T47D (cell line): ENCODE data around the gene BICD1.
A peak's percentile ranks its signal among the peaks of the same experiment; 100 is the strongest.

Source experiments
- DNase-seq, 2 experiments: peaks; one replicate each; pipeline versions ENCODE4 v3.0.0 to v3.0.0-alpha.2; 2011 to 2012; ENCODE audit warnings: low read depth in 1 of 2, low spot score in 1 of 2
- JUND ChIP-seq: IDR thresholded peaks from 2 replicates; pipeline ENCODE4 v1.6.1; 2012; ENCODE audit warnings: low read depth
- in situ Hi-C: cut with HindIII; loops from 2 replicates; pipeline ENCODE4 v1.10.0; 2016; ENCODE audit warnings: low sequenced_read_pairs, low pct_unique_long_range_greater_than_20kb

The BICD1 gene

GRCh38 chr12:32254260-32254956, 147.8 kb downstream of the BICD1 start:
- no peak for DNase-seq
- in situ Hi-C loops, result no loop called here
- no peak for TF ChIP-seq JUND

- no peak for DNase-seq
- TF ChIP-seq JUND, result no peak
- in situ Hi-C loops, result no loop called here
Measured at GRCh38 chr12:32255588-32255987, 148.9 kb downstream of the BICD1 start.

- in situ Hi-C loops, result no loop called here
- no peak for TF ChIP-seq JUND
- no peak for DNase-seq
Measured at GRCh38 chr12:32257695-32258496, 151.2 kb downstream of the BICD1 start.

GRCh38 chr12:32260696-32261095, 154.0 kb downstream of the BICD1 start:
- TF ChIP-seq JUND, result no peak
- in situ Hi-C loops, result no loop called here
- no peak for DNase-seq

- in situ Hi-C loops, result no loop called here
- TF ChIP-seq JUND, result no peak
Measured at GRCh38 chr12:32261638-32262037, 155.0 kb downstream of the BICD1 start.

GRCh38 chr12:32264961-32265360, 158.3 kb downstream of the BICD1 start:
- DNase-seq, result no peak
- no peak for TF ChIP-seq JUND
- in situ Hi-C loops, result no loop called here

More at GRCh38 chr12:32261638-32262037, 155.0 kb downstream of the BICD1 start:
- DNase-seq, result no peak

GRCh38 chr12:32265456-32265855, 158.8 kb downstream of the BICD1 start:
- no peak for TF ChIP-seq JUND
- DNase-seq, result no peak
- in situ Hi-C loops, result no loop called here

- no peak for DNase-seq
- in situ Hi-C loops, result no loop called here
Measured at GRCh38 chr12:32265951-32266350, 159.3 kb downstream of the BICD1 start.

GRCh38 chr12:32266756-32267155, 160.1 kb downstream of the BICD1 start:
- DNase-seq, result no peak
- no peak for TF ChIP-seq JUND
- in situ Hi-C loops, result no loop called here

More at GRCh38 chr12:32265951-32266350, 159.3 kb downstream of the BICD1 start:
- TF ChIP-seq JUND, result no peak

GRCh38 chr12:32270818-32271710, 164.4 kb downstream of the BICD1 start:
- DNase-seq, result peak; percentile 18 to 55
- in situ Hi-C loops, result no loop called here

GRCh38 chr12:32272465-32272864, 165.8 kb downstream of the BICD1 start:
- DNase-seq, result no peak
- in situ Hi-C loops, result no loop called here
- no peak for TF ChIP-seq JUND

More at GRCh38 chr12:32270818-32271710, 164.4 kb downstream of the BICD1 start:
- TF ChIP-seq JUND, result no peak

- no peak for DNase-seq
- TF ChIP-seq JUND, result no peak
- in situ Hi-C loops, result no loop called here
Measured at GRCh38 chr12:32273063-32273522, 166.4 kb downstream of the BICD1 start.
